HCT116 (cell line): ENCODE results near the gene IL1B. TPM values are rescaled to one million over a fixed set of nuclear protein-coding genes. Genes with fewer than 3 reads are reported as not detected.

Experiments used
- ATAC-seq: fragments of 200-7000 bp; cut with Tn5 transposase; 2 replicates; pipeline ENCODE4 v1.9.1; 2020; ENCODE audit warnings: mild to moderate bottlenecking, moderate library complexity
- BruUV-seq: library from RNA; stranded (reverse); fragments of 400-500 nt; replicated peaks from 2 replicates; lab custom pipeline; 2021; lab: Mats Ljungman, UMichigan
- CTCF ChIA-PET: fragments of 300-600 bp; sonication (Branson Sonifier 250); formaldehyde crosslinking; loops from one replicate; lab custom pipeline; 2021; ENCODE audit warnings: antibody characterized with exemption; lab: Charles Lee
- POLR2A ChIA-PET: fragments of 300-600, 350-600 bp; sonication (Branson Sonifier 250); formaldehyde crosslinking; loops from one replicate; lab custom pipeline; 2021; ENCODE audit warnings: antibody characterized with exemption; lab: Charles Lee
- RAD21 ChIA-PET, 2 experiments: fragments of 300-600 bp; sonication (Branson Sonifier 250); formaldehyde crosslinking; loops; one replicate each; lab custom pipeline; 2023; ENCODE audit warnings: low total read pairs in 2 of 2; ENCODE audit not compliant: uncharacterized antibody in 2 of 2, unreplicated experiment in 2 of 2, low non-redundant PET in 1 of 2; lab: Charles Lee
- DNase-seq: peaks from one replicate; pipeline ENCODE4 v3.0.0-alpha.2; 2010; ENCODE audit warnings: low read depth, low spot score
- H2AFZ ChIP-seq: fragments of 200-600 bp; shearing (Covaris generic), sonication (generic); 2 replicates; pipeline ENCODE4 v1.6.1; 2017; ENCODE audit warnings: low read depth, mixed run types, mixed read lengths, antibody characterized with exemption, low read length; ENCODE audit not compliant: poor library complexity, severe bottlenecking
- H3K27ac ChIP-seq: 2 replicates; pipeline ENCODE4 v1.5.1; 2012; ENCODE audit warnings: low read depth, low read length
- H3K27me3 ChIP-seq: fragments of 200-600 bp; sonication (generic); 2 replicates; pipeline ENCODE4 v1.6.1; 2016; ENCODE audit warnings: mixed run types, low read length, mixed read lengths; ENCODE audit not compliant: insufficient read depth
- H3K36me3 ChIP-seq, 2 experiments: fragments of 200-500 bp in 1 of 2; fragments of 200-600 bp in 1 of 2; sonication (Bioruptor generic) in 1 of 2; sonication (generic) in 1 of 2; 2 replicates each; pipeline versions ENCODE4 v1.5.1 to v1.6.1; 2014 to 2016; ENCODE audit warnings: low read length in 2 of 2, inconsistent platforms in 1 of 2, mixed read lengths in 1 of 2, mixed run types in 1 of 2; ENCODE audit not compliant: insufficient read depth in 2 of 2, control insufficient read depth in 1 of 2
- H3K4me1 ChIP-seq, 2 experiments: fragments of 200-600 bp in 1 of 2; sonication (generic) in 1 of 2; 2 replicates each; pipeline versions ENCODE4 v1.5.1 to v1.6.1; 2012 to 2017; ENCODE audit warnings: low read length in 2 of 2, inconsistent platforms in 1 of 2, mild to moderate bottlenecking in 1 of 2, mixed read lengths in 1 of 2, mixed run types in 1 of 2, moderate library complexity in 1 of 2; ENCODE audit not compliant: insufficient read depth in 2 of 2, control insufficient read depth in 1 of 2
- H3K4me2 ChIP-seq: fragments of 200-600 bp; sonication (generic); 2 replicates; pipeline ENCODE4 v1.6.1; 2017; ENCODE audit warnings: mixed run types, low read length, mixed read lengths
- H3K4me3 ChIP-seq, 2 experiments: fragments of 200-600 bp in 1 of 2; sonication (generic) in 1 of 2; replicated peaks in 1 of 2; 2 replicates each; pipeline ENCODE4 v1.5.1; 2011 to 2016; ENCODE audit warnings: low read length in 2 of 2, control low read depth in 1 of 2, low read depth in 1 of 2, mild to moderate bottlenecking in 1 of 2, mixed read lengths in 1 of 2, mixed run types in 1 of 2
- H3K79me2 ChIP-seq: fragments of 200-600 bp; sonication (generic); 2 replicates; pipeline ENCODE4 v1.6.1; 2017; ENCODE audit warnings: mild to moderate bottlenecking, mixed run types, low read length, moderate library complexity, mixed read lengths; ENCODE audit not compliant: insufficient read depth
- H3K9ac ChIP-seq: fragments of 200-600 bp; sonication (generic); 2 replicates; pipeline ENCODE4 v1.6.1; 2016; ENCODE audit warnings: low read length, mixed read lengths
- H3K9me2 ChIP-seq: fragments of 200-600 bp; sonication (generic), shearing (Covaris generic); 2 replicates; pipeline ENCODE4 v1.6.1; 2017; ENCODE audit warnings: mixed run types, mild to moderate bottlenecking, moderate library complexity; ENCODE audit not compliant: insufficient read depth
- H3K9me3 ChIP-seq, 2 experiments: fragments of 200-500 bp in 1 of 2; fragments of 200-600 bp in 1 of 2; sonication (Bioruptor generic) in 1 of 2; sonication (generic) in 1 of 2; 2 replicates each; pipeline ENCODE4 v1.6.1; 2014 to 2017; ENCODE audit warnings: low read length in 2 of 2, mixed read lengths in 2 of 2, inconsistent platforms in 1 of 2, low read depth in 1 of 2, mild to moderate bottlenecking in 1 of 2, mixed run types in 1 of 2, moderate library complexity in 1 of 2; ENCODE audit not compliant: control insufficient read depth in 1 of 2, insufficient read depth in 1 of 2
- H4K20me1 ChIP-seq: fragments of 200-600 bp; sonication (generic), shearing (Covaris generic); 2 replicates; pipeline ENCODE4 v1.6.1; 2017; ENCODE audit warnings: mixed run types, mild to moderate bottlenecking, moderate library complexity; ENCODE audit not compliant: insufficient read depth
- CBX3 ChIP-seq: IDR thresholded peaks from 2 replicates; pipeline ENCODE4 v1.6.1; 2012; ENCODE audit warnings: low read depth
- CEBPB ChIP-seq: IDR thresholded peaks from 2 replicates; pipeline ENCODE4 v1.6.1; 2012; ENCODE audit warnings: low read depth
- CTCF ChIP-seq, 3 experiments: fragments of 200-600 bp in 1 of 3; sonication (generic) in 1 of 3; IDR thresholded peaks in 2 of 3; conservative IDR thresholded peaks in 1 of 3; 2 replicates each; pipeline ENCODE4 v1.5.1; 2012 to 2017; ENCODE audit warnings: low read depth in 2 of 3, low read length in 2 of 3, antibody characterized with exemption in 1 of 3, borderline replicate concordance in 1 of 3, control low read depth in 1 of 3, mild to moderate bottlenecking in 1 of 3, mixed read lengths in 1 of 3, mixed run types in 1 of 3, moderate library complexity in 1 of 3; ENCODE audit not compliant: insufficient read depth in 1 of 3
- EGR1 ChIP-seq: IDR thresholded peaks from 2 replicates; pipeline ENCODE4 v1.6.1; 2012; ENCODE audit warnings: low read depth
- ELF1 ChIP-seq: IDR thresholded peaks from 2 replicates; pipeline ENCODE4 v1.6.1; 2012; ENCODE audit warnings: low read depth, borderline replicate concordance
- EZH2 ChIP-seq: fragments of 200-600 bp; sonication (generic); IDR thresholded peaks from 2 replicates; pipeline ENCODE4 v1.6.1; 2017; ENCODE audit warnings: antibody characterized with exemption, mixed run types
- EZH2phosphoT487 ChIP-seq: fragments of 200-600 bp; IDR thresholded peaks from 2 replicates; pipeline ENCODE4 v1.6.1; 2018; ENCODE audit warnings: antibody characterized with exemption, borderline replicate concordance
- FOSL1 ChIP-seq: IDR thresholded peaks from 2 replicates; pipeline ENCODE4 v1.6.1; 2012; ENCODE audit warnings: low read depth
- JUND ChIP-seq: IDR thresholded peaks from 2 replicates; pipeline ENCODE4 v1.6.1; 2012
- MAX ChIP-seq: IDR thresholded peaks from 2 replicates; pipeline ENCODE4 v1.6.1; 2012
- POLR2A ChIP-seq: IDR thresholded peaks from 2 replicates; pipeline ENCODE4 v1.7.0; 2011; ENCODE audit warnings: borderline replicate concordance; ENCODE audit not compliant: insufficient read depth, insufficient read length; ENCODE audit errors: extremely low read depth
- RAD21 ChIP-seq: IDR thresholded peaks from 2 replicates; pipeline ENCODE4 v1.6.1; 2012; ENCODE audit warnings: low read depth, mild to moderate bottlenecking
- SIN3A ChIP-seq: IDR thresholded peaks from 2 replicates; pipeline ENCODE4 v1.6.1; 2012; ENCODE audit warnings: low read depth
- SP1 ChIP-seq: IDR thresholded peaks from 2 replicates; pipeline ENCODE4 v1.6.1; 2012; ENCODE audit warnings: low read depth
- TCF7L2 ChIP-seq: IDR thresholded peaks from 2 replicates; pipeline ENCODE4 v1.7.0; 2011; ENCODE audit warnings: borderline replicate concordance, inconsistent platforms; ENCODE audit not compliant: insufficient read depth, insufficient read length; ENCODE audit errors: extremely low read depth
- YY1 ChIP-seq: IDR thresholded peaks from 2 replicates; pipeline ENCODE4 v1.6.1; 2011; ENCODE audit warnings: low read length, low read depth, moderate library complexity, mild to moderate bottlenecking; ENCODE audit not compliant: insufficient replicate concordance; ENCODE audit errors: extremely low read depth
- ZBTB33 ChIP-seq: IDR thresholded peaks from 2 replicates; pipeline ENCODE4 v1.6.1; 2011; ENCODE audit warnings: mild to moderate bottlenecking, low read length, moderate library complexity; ENCODE audit not compliant: insufficient replicate concordance; ENCODE audit errors: extremely low read depth
- ZFX ChIP-seq: fragments of 450-650 bp; IDR thresholded peaks from 2 replicates; pipeline ENCODE4 v1.6.1; 2017
- ZNF274 ChIP-seq: fragments of 200-500 bp; sonication (Bioruptor generic); IDR thresholded peaks from 2 replicates; pipeline ENCODE4 v1.6.1; 2014; ENCODE audit warnings: mild to moderate bottlenecking, low read depth, low read length, inconsistent platforms
- intact Hi-C: fragments of 100-400 bp; cut with micrococcal nuclease; formaldehyde crosslinking; loops from 2 replicates; pipeline ENCODE4 v1.10.0; 2022
- total RNA-seq: library from RNA; stranded (reverse); gene quantifications from one replicate; pipeline ENCODE4 v1.2.1, GENCODE V29; 2021; ENCODE audit not compliant: unreplicated experiment

The IL1B gene
- total RNA-seq, 1 experiment from 2014 or later = not detected

- H3K27me3 ChIP-seq = no peaks in the 10 kb centered on the region
- ChIA-PET RAD21 (no interaction called here), CTCF (no interaction called here), POLR2A (no interaction called here)
- H4K20me1 ChIP-seq = no peaks in the 10 kb centered on the region
- peaks cover 3 to 20% of the 10 kb centered on the region in 2 experiments; a peak in 3 of 4 replicates for H3K4me1 ChIP-seq
- intact Hi-C loops = no loop called here
- no TSS peak for BruUV-seq
- H3K9me3 ChIP-seq = no peaks in the 10 kb centered on the region
- no peaks in the 10 kb centered on the region for H3K79me2 ChIP-seq
- H2AFZ ChIP-seq = no peak overlapping the region
- H3K9me2 ChIP-seq = no peaks in the 10 kb centered on the region
- no peak overlapping the region for H3K4me3 ChIP-seq
- H3K9ac ChIP-seq = no peak overlapping the region
- H3K36me3 ChIP-seq = no peaks in the 10 kb centered on the region
- TF ChIP-seq CEBPB (no peak), RAD21 (no peak), EZH2phosphoT487 (no peak), ZFX (no peak), CBX3 (no peak), CTCF (IDR thresholded peaks at IDR 0.05 in 2 of 3, conservative IDR thresholded peaks at IDR 0.05 in 1 of 3; ENCODE audit: borderline replicate concordance in 1 of 3, insufficient read depth in 1 of 3, low read depth in 2 of 3, low read length in 2 of 3) (no peak), SIN3A (no peak), ELF1 (no peak), ZNF274 (no peak), MAX (no peak), EGR1 (no peak), FOSL1 (no peak), SP1 (no peak), POLR2A (no peak), YY1 (no peak), JUND (no peak), TCF7L2 (no peak), ZBTB33 (no peak), EZH2 (no peak)
- H3K4me2 ChIP-seq = no peak overlapping the region
- ATAC-seq (no peak), DNase-seq (no peak)
- no peak overlapping the region for H3K27ac ChIP-seq
Measured at GRCh38 chr2:112883669-112884068, 47.1 kb upstream of the IL1B start.
